AG10803 (cell line): ENCODE data around the gene SPRYD3.

ENCODE experiments used
- DNase-seq: peaks from one replicate; pipeline ENCODE4 v3.0.0; 2010; ENCODE audit warnings: low read depth
- H3K4me3 ChIP-seq: 2 replicates; pipeline ENCODE4 v1.5.1; 2011; ENCODE audit warnings: mild to moderate bottlenecking, low read length, control low read depth
- TF ChIP-seq, protein P1 (sequence below): conservative IDR thresholded peaks from 2 replicates; pipeline ENCODE4 v1.5.1; 2011; ENCODE audit warnings: mild to moderate bottlenecking, low read length, control low read depth, inconsistent platforms

The SPRYD3 gene

DNA sequence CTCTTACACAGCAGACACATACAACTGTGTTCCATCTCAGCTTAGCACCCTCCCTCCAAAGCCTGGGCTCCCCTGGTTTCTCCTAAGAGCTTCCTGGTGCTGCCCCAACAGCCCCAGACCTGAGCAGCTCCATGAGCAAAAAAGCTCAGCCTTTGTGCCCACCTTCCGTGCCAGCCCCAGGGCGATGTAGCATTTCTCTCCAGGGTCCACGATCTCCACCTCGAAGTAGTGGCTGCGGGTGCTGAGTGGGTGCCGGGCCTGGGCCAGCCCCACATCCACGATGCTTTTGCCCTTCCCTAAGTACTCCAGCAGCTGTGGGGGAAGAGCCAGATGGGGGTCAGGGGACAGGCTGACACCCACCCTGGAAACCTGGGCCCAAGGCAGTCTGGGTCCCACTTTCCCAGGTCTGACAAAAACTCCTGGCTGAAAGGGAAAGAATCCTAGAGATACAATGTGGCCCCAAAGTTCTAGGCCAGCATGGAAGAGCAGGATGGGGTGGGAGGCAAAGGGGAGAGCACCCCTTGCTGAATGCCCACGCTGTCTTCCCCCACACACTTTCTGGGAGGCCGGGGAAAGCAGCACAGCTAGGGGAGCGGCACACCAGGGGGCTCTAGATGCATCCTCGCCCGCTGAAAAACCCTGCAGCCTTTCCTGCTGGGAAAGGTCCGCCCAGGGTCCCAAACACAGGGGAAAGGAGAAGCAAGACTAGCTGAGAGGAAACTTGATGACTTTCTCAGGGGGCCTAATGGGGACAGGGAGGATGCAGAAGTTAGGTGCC lies 11.0 kb downstream of the SPRYD3 start:
- no peak for DNase-seq
- TF ChIP-seq, protein P1, sequence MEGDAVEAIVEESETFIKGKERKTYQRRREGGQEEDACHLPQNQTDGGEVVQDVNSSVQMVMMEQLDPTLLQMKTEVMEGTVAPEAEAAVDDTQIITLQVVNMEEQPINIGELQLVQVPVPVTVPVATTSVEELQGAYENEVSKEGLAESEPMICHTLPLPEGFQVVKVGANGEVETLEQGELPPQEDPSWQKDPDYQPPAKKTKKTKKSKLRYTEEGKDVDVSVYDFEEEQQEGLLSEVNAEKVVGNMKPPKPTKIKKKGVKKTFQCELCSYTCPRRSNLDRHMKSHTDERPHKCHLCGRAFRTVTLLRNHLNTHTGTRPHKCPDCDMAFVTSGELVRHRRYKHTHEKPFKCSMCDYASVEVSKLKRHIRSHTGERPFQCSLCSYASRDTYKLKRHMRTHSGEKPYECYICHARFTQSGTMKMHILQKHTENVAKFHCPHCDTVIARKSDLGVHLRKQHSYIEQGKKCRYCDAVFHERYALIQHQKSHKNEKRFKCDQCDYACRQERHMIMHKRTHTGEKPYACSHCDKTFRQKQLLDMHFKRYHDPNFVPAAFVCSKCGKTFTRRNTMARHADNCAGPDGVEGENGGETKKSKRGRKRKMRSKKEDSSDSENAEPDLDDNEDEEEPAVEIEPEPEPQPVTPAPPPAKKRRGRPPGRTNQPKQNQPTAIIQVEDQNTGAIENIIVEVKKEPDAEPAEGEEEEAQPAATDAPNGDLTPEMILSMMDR: no peak
- H3K4me3 ChIP-seq: no peak overlapping the region

DNA sequence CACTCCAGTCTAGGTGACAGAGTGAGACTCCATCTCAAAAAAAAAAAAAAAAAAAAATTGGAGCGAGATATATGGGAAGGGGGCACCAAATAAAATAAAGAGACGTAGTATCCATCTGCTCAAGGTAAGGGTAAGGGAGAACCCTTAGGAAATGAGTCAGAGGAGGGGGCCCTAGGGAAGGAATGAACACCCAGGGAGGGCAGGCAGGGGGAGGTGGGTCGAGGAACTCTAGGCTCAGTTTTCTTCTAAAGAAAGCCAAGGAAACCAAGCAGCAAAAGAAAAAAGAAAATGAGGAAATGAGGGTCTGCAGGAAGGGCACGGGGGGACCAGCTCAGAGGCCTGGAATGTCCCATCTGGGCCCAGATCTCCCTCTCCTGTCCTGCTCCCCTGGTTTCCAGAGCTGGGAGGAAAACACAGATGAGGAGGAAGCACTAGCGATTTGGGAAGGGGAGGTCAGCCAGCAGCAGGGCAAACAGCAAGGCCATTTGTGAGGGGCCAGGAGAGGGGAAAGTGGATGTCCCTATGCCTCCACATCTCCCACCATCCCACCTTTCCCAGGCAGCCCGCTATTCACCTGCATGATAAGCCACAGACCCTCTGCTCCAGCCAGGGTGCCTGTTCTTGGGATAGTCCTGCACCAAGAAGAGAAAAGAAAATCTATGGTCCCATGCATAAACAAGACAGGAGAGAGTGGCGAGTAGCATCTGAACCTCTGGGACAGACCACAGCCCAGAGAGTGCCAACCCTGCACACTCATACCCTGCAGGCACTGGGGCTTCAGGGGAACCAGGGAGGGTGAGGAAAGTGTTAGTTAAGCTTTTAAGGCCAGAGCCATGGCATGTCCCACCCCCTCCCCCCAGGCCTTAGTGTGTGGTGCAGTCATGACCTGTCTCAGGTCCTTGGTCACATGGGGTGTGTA lies 11.9 kb downstream of the SPRYD3 start:
- H3K4me3 ChIP-seq: no peak overlapping the region
- DNase-seq: no peak
- TF ChIP-seq, protein P1: no peak

DNA sequence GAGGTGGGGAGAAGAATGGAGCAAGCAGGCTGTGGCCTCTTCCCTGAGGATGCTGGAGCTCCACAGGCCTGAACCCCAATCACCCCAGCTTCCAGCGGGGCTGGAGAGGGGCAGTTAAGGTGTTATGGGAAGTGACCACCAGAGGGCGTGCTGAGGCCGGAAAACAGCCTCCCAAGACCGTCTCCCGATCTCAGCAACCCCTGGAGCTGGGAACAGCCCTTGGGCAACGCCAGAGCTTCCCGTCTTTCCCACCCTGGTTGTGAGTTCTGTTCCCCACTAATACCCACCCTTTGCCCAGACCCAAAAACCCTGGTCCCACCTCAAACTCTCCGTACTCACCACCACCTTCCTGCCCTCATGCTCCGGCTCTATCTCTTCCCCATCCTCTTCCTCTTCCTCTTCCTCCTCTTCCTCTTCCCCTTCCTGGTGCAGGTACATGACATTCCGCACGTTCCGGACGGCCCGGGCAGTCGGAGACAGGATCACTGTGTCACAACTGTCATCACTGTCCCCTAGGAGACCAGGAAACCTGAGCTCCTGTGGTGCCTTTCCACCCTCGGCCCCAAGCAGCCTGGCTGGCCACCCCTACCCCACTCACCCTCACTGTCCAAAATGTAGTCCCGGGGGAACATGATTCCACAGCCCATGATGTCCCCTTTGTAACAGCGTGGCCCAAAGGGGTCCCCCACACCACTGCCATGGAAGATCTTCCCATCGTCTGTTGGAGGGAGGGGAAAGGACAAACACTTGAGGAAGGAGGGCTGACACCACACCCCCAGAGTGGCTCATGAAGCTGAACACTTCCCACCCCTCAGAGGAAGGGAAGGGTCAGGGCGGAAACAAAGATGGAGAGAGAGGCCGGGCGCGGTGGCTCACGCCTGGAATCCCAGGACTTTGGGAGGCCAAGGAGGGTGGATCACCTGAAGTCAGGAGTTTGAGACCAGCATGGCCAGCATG lies 12.9 kb downstream of the SPRYD3 start:
- peak; percentile 82 for DNase-seq
- H3K4me3 ChIP-seq: no peak overlapping the region

GRCh38 chr12:53065470-53065869 lies 13.7 kb downstream of the SPRYD3 start:
- no peak overlapping the region for H3K4me3 ChIP-seq
- DNase-seq: no peak
- TF ChIP-seq, protein P1: no peak

More for the DNA sequence above, 12.9 kb downstream of the SPRYD3 start:
- TF ChIP-seq, protein P1: peak; percentile 81

GRCh38 chr12:53064613-53065436 lies 14.4 kb downstream of the SPRYD3 start:
- TF ChIP-seq, protein P1: no peak
- H3K4me3 ChIP-seq: no peak overlapping the region
- no peak for DNase-seq
